ENCODE data around the gene ATP6AP2.
"Not testable (repeated sequence)": the region's sequence is repeated elsewhere in the genome, so short reads cannot be mapped to it uniquely, and the experiment has no call there.

Gene ATP6AP2

DNA sequence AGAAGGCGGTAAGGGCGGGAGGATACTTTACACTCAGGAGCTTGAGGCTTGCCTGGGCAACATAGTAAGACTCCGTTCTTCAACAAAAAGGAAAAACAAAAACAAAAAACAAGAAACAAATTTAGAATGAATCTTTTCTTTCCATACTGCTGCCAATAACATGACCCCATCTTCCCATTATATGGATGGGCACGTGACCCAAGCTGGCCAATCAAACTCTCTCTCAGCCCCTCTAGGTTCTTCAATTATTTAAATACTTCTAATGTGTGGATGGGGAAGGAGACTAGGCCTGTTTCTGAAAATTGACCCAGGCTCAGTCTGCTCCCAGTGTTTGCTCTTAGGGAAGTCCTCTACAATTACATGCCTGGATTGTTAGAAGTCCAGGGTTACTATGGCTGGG lies 22.2 kb upstream of the ATP6AP2 start:
- no peak overlapping the region for H3K4me3 ChIP-seq (ENCODE audit: low read depth, low read length)
- DNase-seq (ENCODE audit: low read depth), result no peak
- TF ChIP-seq, protein P1, sequence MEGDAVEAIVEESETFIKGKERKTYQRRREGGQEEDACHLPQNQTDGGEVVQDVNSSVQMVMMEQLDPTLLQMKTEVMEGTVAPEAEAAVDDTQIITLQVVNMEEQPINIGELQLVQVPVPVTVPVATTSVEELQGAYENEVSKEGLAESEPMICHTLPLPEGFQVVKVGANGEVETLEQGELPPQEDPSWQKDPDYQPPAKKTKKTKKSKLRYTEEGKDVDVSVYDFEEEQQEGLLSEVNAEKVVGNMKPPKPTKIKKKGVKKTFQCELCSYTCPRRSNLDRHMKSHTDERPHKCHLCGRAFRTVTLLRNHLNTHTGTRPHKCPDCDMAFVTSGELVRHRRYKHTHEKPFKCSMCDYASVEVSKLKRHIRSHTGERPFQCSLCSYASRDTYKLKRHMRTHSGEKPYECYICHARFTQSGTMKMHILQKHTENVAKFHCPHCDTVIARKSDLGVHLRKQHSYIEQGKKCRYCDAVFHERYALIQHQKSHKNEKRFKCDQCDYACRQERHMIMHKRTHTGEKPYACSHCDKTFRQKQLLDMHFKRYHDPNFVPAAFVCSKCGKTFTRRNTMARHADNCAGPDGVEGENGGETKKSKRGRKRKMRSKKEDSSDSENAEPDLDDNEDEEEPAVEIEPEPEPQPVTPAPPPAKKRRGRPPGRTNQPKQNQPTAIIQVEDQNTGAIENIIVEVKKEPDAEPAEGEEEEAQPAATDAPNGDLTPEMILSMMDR (IDR thresholded peaks at IDR 0.05; ENCODE audit: control insufficient read depth, extremely low read depth, insufficient read depth), result no peak

DNA sequence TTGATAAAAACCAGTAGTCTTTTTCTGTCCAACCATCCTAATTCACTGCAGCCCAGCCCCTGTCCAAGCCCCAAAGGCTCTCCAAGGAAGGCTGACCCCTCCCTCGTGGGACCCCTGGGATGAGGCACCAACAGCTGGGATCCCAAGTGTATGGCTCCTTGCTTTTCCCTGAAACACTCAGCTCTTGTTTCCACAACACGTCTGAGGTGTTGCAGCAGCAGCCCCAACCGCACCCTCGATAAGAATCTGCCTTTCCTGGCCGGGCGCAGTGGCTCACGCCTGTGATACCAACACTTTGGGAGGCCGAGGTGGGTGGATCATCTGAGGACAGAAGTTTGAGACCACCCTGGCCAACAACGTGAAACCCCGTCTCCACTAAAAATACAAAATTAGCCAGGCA lies 17.0 kb upstream of the ATP6AP2 start:
- TF ChIP-seq, protein P1 (IDR thresholded peaks at IDR 0.05; ENCODE audit: control insufficient read depth, extremely low read depth, insufficient read depth), result no peak
- H3K4me3 ChIP-seq (ENCODE audit: low read depth, low read length), result no peak overlapping the region
- no peak for DNase-seq (ENCODE audit: low read depth)

DNA sequence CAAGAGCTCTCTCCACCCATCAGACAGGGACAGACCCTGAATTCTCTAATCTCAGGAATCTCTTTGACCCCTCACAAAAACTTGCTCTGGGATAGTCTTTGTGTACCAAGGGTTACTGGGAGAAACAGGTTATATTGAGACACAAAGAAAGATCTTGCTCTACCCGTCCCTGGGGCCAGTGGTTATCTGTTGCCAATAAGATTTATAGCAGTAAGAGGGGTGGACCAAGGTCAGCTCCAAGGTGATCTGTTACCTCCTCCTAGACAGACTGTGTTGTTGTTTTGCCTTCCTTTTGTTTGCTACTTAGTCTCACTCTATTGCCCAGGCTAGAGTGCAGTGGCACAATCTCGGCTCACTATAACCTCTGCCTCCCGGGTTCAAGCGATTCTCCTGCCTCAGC lies 16.3 kb upstream of the ATP6AP2 start:
- TF ChIP-seq, protein P1 (IDR thresholded peaks at IDR 0.05; ENCODE audit: control insufficient read depth, extremely low read depth, insufficient read depth), result no peak
- no peak for DNase-seq (ENCODE audit: low read depth)
- H3K4me3 ChIP-seq (ENCODE audit: low read depth, low read length), result no peak overlapping the region

DNA sequence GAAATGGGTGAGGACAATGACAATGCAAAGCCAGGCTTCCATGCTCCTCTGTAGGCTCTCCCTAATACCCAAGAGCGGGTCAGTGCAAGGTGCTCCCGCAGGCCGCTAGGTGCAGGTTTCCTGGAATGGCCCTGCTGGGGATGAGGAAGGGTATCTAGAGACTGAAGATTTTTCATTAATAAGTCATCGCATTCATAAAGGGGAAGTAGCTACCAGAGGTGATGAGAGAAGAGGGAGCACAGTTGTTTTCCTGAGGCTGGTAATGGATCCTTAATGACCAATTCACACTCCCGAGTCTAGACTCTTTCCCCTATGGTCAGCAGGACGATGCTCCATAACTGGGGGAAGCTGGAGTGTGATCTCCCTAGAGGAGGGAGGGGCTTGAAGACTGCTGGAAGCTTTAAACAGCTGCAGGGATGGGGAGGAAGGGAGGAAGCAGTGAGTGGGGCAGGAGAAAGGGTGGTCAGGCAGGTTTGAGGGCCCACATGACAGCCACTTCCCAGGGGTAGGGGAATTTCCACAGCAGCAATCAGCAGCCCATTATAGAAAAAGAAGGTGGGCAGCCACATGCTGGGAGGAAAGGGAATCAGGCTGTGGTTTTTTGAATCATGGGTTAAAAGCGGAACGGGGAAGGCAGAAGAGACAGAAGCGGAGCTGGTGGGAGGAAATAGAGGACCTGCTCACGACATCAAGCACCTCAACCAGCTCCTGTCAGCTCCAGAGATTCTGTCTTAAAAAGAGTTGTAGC lies 10.2 kb upstream of the ATP6AP2 start:
- H3K4me3 ChIP-seq (ENCODE audit: low read depth, low read length), result no peak overlapping the region
- no peak for DNase-seq (ENCODE audit: low read depth)
- TF ChIP-seq, protein P1 (IDR thresholded peaks at IDR 0.05; ENCODE audit: control insufficient read depth, extremely low read depth, insufficient read depth), result no peak

DNA sequence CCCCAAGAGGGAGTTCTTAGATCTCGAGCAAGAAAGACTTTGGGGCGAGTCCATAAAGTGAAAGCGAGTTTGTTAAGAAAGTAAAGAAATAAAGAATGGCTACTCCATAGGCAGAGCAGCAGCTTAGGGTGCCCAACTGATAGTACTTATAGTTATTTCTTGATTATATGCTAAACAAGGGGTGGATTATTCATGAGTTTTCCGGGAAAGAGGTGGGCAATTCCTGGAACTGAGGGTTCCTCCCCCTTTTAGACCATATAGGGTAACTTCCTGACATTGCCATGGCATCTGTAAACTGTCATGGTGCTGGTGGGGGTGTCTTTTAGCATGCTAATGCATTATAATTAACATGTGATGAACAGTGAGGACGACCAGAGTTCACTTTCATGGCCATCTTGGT lies 9.6 kb upstream of the ATP6AP2 start:
- H3K4me3 ChIP-seq (ENCODE audit: low read depth, low read length); DNase-seq (ENCODE audit: low read depth): not testable (repeated sequence)

DNA sequence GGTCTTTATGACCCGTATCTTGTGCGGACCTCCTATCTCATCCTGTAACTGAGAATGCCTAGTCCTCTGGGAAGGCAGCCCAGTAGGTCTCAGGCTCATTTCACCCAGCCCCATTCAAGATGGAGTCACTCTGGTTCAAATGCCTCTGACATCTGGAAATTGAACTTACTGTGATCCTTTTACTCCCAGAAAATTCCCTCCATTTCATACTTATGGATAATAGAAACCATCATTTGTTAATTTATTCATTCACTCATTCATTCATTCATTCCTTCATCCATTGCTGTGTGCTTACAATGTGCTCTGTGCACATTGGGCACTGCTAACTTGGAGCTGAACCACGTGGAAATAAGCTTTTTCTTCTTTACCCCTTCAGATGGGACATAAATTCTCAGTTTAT lies 9.2 kb upstream of the ATP6AP2 start:
- DNase-seq (ENCODE audit: low read depth), result no peak
- TF ChIP-seq, protein P1 (IDR thresholded peaks at IDR 0.05; ENCODE audit: control insufficient read depth, extremely low read depth, insufficient read depth), result no peak
- no peak overlapping the region for H3K4me3 ChIP-seq (ENCODE audit: low read depth, low read length)

DNA sequence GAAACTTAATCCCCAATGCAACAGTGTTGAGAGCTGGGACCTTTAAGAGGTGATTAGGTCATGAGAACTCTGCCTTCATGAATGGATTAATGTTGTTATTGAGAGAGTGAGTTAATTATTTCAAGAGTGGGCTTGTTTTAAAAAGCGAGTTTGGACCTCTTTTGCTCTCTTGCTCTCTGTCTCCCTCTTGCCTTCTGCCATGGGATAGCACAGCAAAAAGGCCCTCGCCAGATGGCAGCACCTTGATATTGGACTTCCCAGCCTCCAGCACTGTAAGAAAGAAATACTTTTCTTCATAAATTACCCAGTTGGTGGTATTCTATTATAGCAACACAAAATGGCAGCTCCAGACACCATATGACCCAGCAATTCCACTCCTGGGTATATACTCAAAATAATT lies 7.0 kb upstream of the ATP6AP2 start:
- DNase-seq (ENCODE audit: low read depth), result no peak
- TF ChIP-seq, protein P1 (IDR thresholded peaks at IDR 0.05; ENCODE audit: control insufficient read depth, extremely low read depth, insufficient read depth), result peak; percentile 66
- H3K4me3 ChIP-seq (ENCODE audit: low read depth, low read length), result no peak overlapping the region

DNA sequence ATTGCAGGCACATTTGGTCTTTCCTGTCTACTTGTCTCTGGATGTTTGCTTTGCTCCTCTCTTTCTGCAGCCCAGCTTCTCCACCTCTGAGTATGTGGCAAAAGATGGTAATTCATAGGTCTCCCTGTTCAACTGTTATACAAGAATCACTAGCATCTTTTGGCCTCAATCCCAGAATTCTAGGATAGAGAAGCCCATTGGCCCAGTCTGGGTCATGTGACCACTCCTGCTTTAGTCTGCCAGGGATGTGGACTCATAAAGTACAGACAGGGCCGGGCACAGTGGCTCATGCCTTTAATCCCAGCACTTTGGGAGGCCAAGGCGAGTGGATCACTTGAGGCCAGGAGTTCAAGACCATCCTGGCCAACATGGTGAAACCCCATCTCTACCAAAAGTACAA lies 5.4 kb upstream of the ATP6AP2 start:
- H3K4me3 ChIP-seq (ENCODE audit: low read depth, low read length), result not testable (repeated sequence)
- peak; percentile 72 for DNase-seq (ENCODE audit: low read depth)

All from LNCaP clone FGC (cell line).